GM20000 (cell line): ENCODE results near the gene CDK19.

Experiments
- DNase-seq: peaks from one replicate; pipeline ENCODE4 v3.0.0; 2012; ENCODE audit warnings: low spot score
- CTCF ChIP-seq: IDR thresholded peaks from 2 replicates; pipeline ENCODE4 v1.5.1; 2012; ENCODE audit warnings: mild to moderate bottlenecking, control low read depth; ENCODE audit errors: extremely low read depth, missing control alignments

CDK19 gene

GRCh38 chr6:110683241-110683640, 132.0 kb downstream of the CDK19 start:
- no peak for TF ChIP-seq CTCF
- no peak for DNase-seq

GRCh38 chr6:110682460-110682853, 132.8 kb downstream of the CDK19 start:
- TF ChIP-seq CTCF, result peak; percentile 27
- peak; percentile 69 for DNase-seq

GRCh38 chr6:110681543-110682459, 133.5 kb downstream of the CDK19 start:
- no peak for DNase-seq
- no peak for TF ChIP-seq CTCF

GRCh38 chr6:110676396-110676795, 138.9 kb downstream of the CDK19 start:
- TF ChIP-seq CTCF, result no peak
- DNase-seq, result no peak

- DNase-seq, result no peak
- no peak for TF ChIP-seq CTCF
Observed at GRCh38 chr6:110674096-110674495, 141.2 kb downstream of the CDK19 start.

- DNase-seq, result no peak
Observed at GRCh38 chr6:110672122-110672521, 143.1 kb downstream of the CDK19 start.

GRCh38 chr6:110671447-110671846, 143.8 kb downstream of the CDK19 start:
- no peak for TF ChIP-seq CTCF
- DNase-seq, result no peak

More at GRCh38 chr6:110672122-110672521, 143.1 kb downstream of the CDK19 start:
- no peak for TF ChIP-seq CTCF
